Measurements from ENCODE around the gene HIVEP3.
A peak's percentile ranks its signal among the peaks of the same experiment; 100 is the strongest.

HIVEP3 gene

GRCh38 chr1:41475346-41475745 is 443.4 kb downstream of the HIVEP3 start:
- TF ChIP-seq EP300 (IDR thresholded peaks at IDR 0.05; ENCODE audit: borderline replicate concordance) (no peak), YY1 (IDR thresholded peaks at IDR 0.05; ENCODE audit: low read depth) (no peak), RAD21 (IDR thresholded peaks at IDR 0.05; ENCODE audit: low read depth) (no peak), TEAD4 (IDR thresholded peaks at IDR 0.05) (no peak), CEBPB (IDR thresholded peaks at IDR 0.05) (no peak), ZBTB7A (IDR thresholded peaks at IDR 0.05; ENCODE audit: low read depth) (no peak), NFIC (IDR thresholded peaks at IDR 0.05) (no peak)
- TF ChIP-seq, protein P1, sequence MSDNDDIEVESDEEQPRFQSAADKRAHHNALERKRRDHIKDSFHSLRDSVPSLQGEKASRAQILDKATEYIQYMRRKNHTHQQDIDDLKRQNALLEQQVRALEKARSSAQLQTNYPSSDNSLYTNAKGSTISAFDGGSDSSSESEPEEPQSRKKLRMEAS (IDR thresholded peaks at IDR 0.05), result no peak

- TF ChIP-seq TEAD4 (IDR thresholded peaks at IDR 0.05), result peak; percentile 77
- peak; percentile 77 for TF ChIP-seq TCF12 (IDR thresholded peaks at IDR 0.05; ENCODE audit: low read depth)
- peak; percentile 91 for TF ChIP-seq NFIC (IDR thresholded peaks at IDR 0.05)
- TF ChIP-seq REST (IDR thresholded peaks at IDR 0.05; ENCODE audit: low read depth), result no peak
- TF ChIP-seq, protein P1 (IDR thresholded peaks at IDR 0.05), result peak; percentile 54; the same call in 1 of the 2 replicates
- peak; percentile 73 for TF ChIP-seq ZBTB7A (IDR thresholded peaks at IDR 0.05; ENCODE audit: low read depth)
- no peak for TF ChIP-seq USF1 (IDR thresholded peaks at IDR 0.05)
- TF ChIP-seq FOXM1 (IDR thresholded peaks at IDR 0.05; ENCODE audit: borderline replicate concordance, low read depth), result no peak
- no peak; the same call in 1 of the 2 replicates for TF ChIP-seq RAD21 (IDR thresholded peaks at IDR 0.05; ENCODE audit: low read depth)
- no peak for TF ChIP-seq TAF1 (IDR thresholded peaks at IDR 0.05; ENCODE audit: low read depth)
- no peak for TF ChIP-seq CREB1 (IDR thresholded peaks at IDR 0.05; ENCODE audit: low read depth)
- no peak for TF ChIP-seq EGR1 (IDR thresholded peaks at IDR 0.05)
- TF ChIP-seq CEBPB (IDR thresholded peaks at IDR 0.05), result no peak
- peak; percentile 47 for TF ChIP-seq EP300 (IDR thresholded peaks at IDR 0.05; ENCODE audit: borderline replicate concordance)
- no peak for TF ChIP-seq YY1 (IDR thresholded peaks at IDR 0.05; ENCODE audit: low read depth)
Measured at GRCh38 chr1:41474490-41475271, 444.0 kb downstream of the HIVEP3 start.

- TF ChIP-seq TAF1 (IDR thresholded peaks at IDR 0.05; ENCODE audit: low read depth) (no peak), RAD21 (IDR thresholded peaks at IDR 0.05; ENCODE audit: low read depth) (no peak), EGR1 (IDR thresholded peaks at IDR 0.05) (no peak)
Measured at GRCh38 chr1:41473738-41474362, 444.9 kb downstream of the HIVEP3 start.

GRCh38 chr1:41471658-41472057 is 447.1 kb downstream of the HIVEP3 start:
- TF ChIP-seq USF1 (IDR thresholded peaks at IDR 0.05), result no peak
- no peak for TF ChIP-seq EGR1 (IDR thresholded peaks at IDR 0.05)
- TF ChIP-seq, protein P1 (IDR thresholded peaks at IDR 0.05), result no peak
- TF ChIP-seq REST (IDR thresholded peaks at IDR 0.05; ENCODE audit: low read depth), result no peak
- no peak for TF ChIP-seq TCF12 (IDR thresholded peaks at IDR 0.05; ENCODE audit: low read depth)
- no peak for TF ChIP-seq CEBPB (IDR thresholded peaks at IDR 0.05)
- no peak for TF ChIP-seq FOXM1 (IDR thresholded peaks at IDR 0.05; ENCODE audit: borderline replicate concordance, low read depth)
- TF ChIP-seq NFIC (IDR thresholded peaks at IDR 0.05), result no peak
- TF ChIP-seq TEAD4 (IDR thresholded peaks at IDR 0.05), result no peak
- no peak for TF ChIP-seq ZBTB7A (IDR thresholded peaks at IDR 0.05; ENCODE audit: low read depth)
- no peak for TF ChIP-seq TAF1 (IDR thresholded peaks at IDR 0.05; ENCODE audit: low read depth)
- no peak for TF ChIP-seq EP300 (IDR thresholded peaks at IDR 0.05; ENCODE audit: borderline replicate concordance)
- no peak for TF ChIP-seq YY1 (IDR thresholded peaks at IDR 0.05; ENCODE audit: low read depth)
- no peak for TF ChIP-seq RAD21 (IDR thresholded peaks at IDR 0.05; ENCODE audit: low read depth)
- TF ChIP-seq CREB1 (IDR thresholded peaks at IDR 0.05; ENCODE audit: low read depth), result no peak

GRCh38 chr1:41469706-41470105 is 449.0 kb downstream of the HIVEP3 start:
- TF ChIP-seq CREB1 (IDR thresholded peaks at IDR 0.05; ENCODE audit: low read depth) (no peak), TAF1 (IDR thresholded peaks at IDR 0.05; ENCODE audit: low read depth) (no peak), ZBTB7A (IDR thresholded peaks at IDR 0.05; ENCODE audit: low read depth) (no peak), EP300 (IDR thresholded peaks at IDR 0.05; ENCODE audit: borderline replicate concordance) (no peak), FOXM1 (IDR thresholded peaks at IDR 0.05; ENCODE audit: borderline replicate concordance, low read depth) (no peak), NFIC (IDR thresholded peaks at IDR 0.05) (no peak), TEAD4 (IDR thresholded peaks at IDR 0.05) (no peak), CEBPB (IDR thresholded peaks at IDR 0.05) (no peak), TCF12 (IDR thresholded peaks at IDR 0.05; ENCODE audit: low read depth) (no peak), REST (IDR thresholded peaks at IDR 0.05; ENCODE audit: low read depth) (no peak)
- TF ChIP-seq, protein P1 (IDR thresholded peaks at IDR 0.05), result no peak
